Mucosa of descending colon (tissue), 3 donors: ENCODE results near the gene SIRPB1. TPM values are rescaled to one million over a fixed set of nuclear protein-coding genes. Genes with fewer than 3 reads are reported as not detected.
"Not testable (repeated sequence)": the region's sequence is repeated elsewhere in the genome, so short reads cannot be mapped to it uniquely, and the experiment has no call there.

ENCODE experiments used
- ATAC-seq: fragments of 200-7000 bp; cut with Tn5 transposase; one replicate; pipeline ENCODE4 v1.9.1; 2020; ENCODE audit warnings: mild to moderate bottlenecking, moderate library complexity
- DNase-seq, 3 donors: peaks; one replicate each; pipeline ENCODE4 v3.0.0-alpha.2; 2020
- H3K36me3 ChIP-seq: fragments of 200-600 bp; one replicate; pipeline ENCODE4 v1.8.0; 2021; ENCODE audit warnings: low read depth, mild to moderate bottlenecking
- H3K4me1 ChIP-seq: fragments of 200-600 bp; one replicate; pipeline ENCODE4 v1.8.0; 2021; ENCODE audit warnings: low read depth, mild to moderate bottlenecking
- H3K4me3 ChIP-seq: fragments of 200-600 bp; one replicate; pipeline ENCODE4 v1.8.0; 2021; ENCODE audit warnings: mild to moderate bottlenecking
- H3K9me3 ChIP-seq: fragments of 200-600 bp; one replicate; pipeline ENCODE4 v1.8.0; 2021; ENCODE audit warnings: mild to moderate bottlenecking
- intact Hi-C, 2 donors: fragments of 100-400 bp; cut with DNase I in 1 of 2; cut with micrococcal nuclease in 1 of 2; formaldehyde crosslinking; loops; one replicate each; pipeline versions ENCODE4 v1.11.0 to v1.11.1; 2022; cut with DNase I, micrococcal nuclease
- total RNA-seq, 3 donors: library from RNA; stranded (reverse); fragmentation: NEBNext Ultra II Directional in 2 of 3; extraction: Animal tissue kit (Norgen Biotek cat#: 25700) in 2 of 3; gene quantifications; one replicate each; pipeline versions ENCODE4 v1.2.1 to v1.2.4, GENCODE V29; 2021 to 2023
- TF ChIP-seq, protein P1 (sequence below): fragments of 200-600 bp; IDR thresholded peaks from one replicate; pipeline ENCODE4 v1.8.0; 2022; ENCODE audit warnings: antibody characterized with exemption, mild to moderate bottlenecking
- donor health status: DM: no; HTN: no; CAD: no; lungs with moderate emphysema.
- donor health status: DM: no; HTN: no; CAD: no.
- donor health status: DM: no; HTN: yes; CAD: no.

SIRPB1 gene
- total RNA-seq, 3 donors from 2014 or later, result 6.0 to 8.3 TPM; not detected in 1

DNA sequence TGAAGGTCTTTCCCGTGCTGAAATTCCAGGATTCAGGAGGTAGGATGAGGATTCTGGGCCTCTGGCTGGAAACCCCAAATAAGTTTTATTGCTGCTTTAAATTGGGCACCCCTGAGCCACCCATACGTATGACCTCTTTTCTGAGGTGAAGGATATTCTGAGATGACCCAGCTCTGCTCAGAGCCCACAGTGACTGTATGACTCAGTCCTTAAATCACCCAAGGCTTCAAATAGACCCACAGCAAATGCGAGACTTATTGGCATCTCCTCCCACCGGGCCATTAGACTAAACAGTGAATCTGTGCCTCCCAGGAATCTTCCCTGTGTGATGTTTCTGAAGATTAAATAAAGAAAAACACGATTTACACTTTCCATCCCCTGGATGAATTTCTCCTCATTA, 28.3 kb upstream of the SIRPB1 start:
- H3K9me3 ChIP-seq, result no peaks in the 10 kb centered on the region
- TF ChIP-seq, protein P1, sequence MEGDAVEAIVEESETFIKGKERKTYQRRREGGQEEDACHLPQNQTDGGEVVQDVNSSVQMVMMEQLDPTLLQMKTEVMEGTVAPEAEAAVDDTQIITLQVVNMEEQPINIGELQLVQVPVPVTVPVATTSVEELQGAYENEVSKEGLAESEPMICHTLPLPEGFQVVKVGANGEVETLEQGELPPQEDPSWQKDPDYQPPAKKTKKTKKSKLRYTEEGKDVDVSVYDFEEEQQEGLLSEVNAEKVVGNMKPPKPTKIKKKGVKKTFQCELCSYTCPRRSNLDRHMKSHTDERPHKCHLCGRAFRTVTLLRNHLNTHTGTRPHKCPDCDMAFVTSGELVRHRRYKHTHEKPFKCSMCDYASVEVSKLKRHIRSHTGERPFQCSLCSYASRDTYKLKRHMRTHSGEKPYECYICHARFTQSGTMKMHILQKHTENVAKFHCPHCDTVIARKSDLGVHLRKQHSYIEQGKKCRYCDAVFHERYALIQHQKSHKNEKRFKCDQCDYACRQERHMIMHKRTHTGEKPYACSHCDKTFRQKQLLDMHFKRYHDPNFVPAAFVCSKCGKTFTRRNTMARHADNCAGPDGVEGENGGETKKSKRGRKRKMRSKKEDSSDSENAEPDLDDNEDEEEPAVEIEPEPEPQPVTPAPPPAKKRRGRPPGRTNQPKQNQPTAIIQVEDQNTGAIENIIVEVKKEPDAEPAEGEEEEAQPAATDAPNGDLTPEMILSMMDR, result no peak
- no peak for ATAC-seq
- H3K36me3 ChIP-seq, result no peaks in the 10 kb centered on the region
- H3K4me1 ChIP-seq, result no peaks in the 10 kb centered on the region
- intact Hi-C loops, result no loop called here
- no peak for DNase-seq
- no peak overlapping the region for H3K4me3 ChIP-seq

GRCh38 chr20:1646975-1647431, 27.2 kb upstream of the SIRPB1 start:
- H3K4me3 ChIP-seq, result no peak overlapping the region
- intact Hi-C loops, result no loop called here
- DNase-seq, result no peak
- H3K36me3 ChIP-seq, result no peaks in the 10 kb centered on the region
- ATAC-seq, result no peak
- H3K4me1 ChIP-seq, result no peaks in the 10 kb centered on the region
- H3K9me3 ChIP-seq, result no peaks in the 10 kb centered on the region
- TF ChIP-seq, protein P1, result no peak

DNA sequence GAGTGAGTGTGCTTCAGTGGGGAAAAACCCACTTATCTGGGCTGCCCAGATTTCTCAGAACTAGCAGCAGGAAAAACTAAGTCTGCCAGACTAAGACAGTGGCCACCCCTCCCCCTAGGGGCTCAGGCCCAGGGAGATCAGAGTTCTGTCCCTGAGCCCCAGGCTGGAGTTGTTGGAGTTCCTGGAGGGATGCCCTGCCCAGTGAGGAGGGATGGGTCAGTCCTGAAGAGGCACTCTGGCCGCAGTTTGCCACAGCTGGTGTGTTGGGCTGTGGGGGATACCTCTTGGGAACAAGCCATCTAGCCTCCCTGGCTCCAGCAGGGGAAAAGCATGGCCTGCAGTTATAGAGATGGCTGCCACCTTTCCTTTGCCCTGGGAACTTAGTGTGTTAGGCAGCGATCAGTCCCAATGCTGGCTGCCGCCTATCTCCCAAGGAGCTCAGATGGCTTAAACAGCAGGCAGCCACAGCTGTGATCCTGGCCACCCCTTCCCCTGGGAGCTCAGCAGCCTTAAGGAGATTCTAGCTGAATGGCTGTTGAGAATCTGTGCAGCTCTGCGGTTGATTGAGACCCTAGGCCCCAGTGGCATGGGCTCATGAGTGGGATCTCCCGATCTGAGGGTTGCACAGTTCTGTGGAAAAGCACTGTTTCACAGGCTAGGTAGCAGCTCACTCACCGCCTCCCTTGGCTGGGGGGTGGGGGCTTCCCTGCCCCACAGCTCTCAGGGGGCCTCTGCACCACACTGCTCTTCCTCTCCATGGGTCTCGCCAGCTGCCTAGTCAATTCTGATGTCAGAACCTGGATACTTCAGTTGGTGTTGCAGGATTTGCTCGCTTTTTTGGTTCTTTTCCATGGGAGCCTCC, 24.5 kb upstream of the SIRPB1 start:
- no peaks in the 10 kb centered on the region for H3K4me1 ChIP-seq
- H3K4me3 ChIP-seq, result no peak overlapping the region
- no peak for ATAC-seq
- DNase-seq, result no peak
- TF ChIP-seq, protein P1, result no peak
- intact Hi-C loops, result no loop called here
- peaks cover 5% of the 10 kb centered on the region for H3K9me3 ChIP-seq
- H3K36me3 ChIP-seq, result no peaks in the 10 kb centered on the region

DNA sequence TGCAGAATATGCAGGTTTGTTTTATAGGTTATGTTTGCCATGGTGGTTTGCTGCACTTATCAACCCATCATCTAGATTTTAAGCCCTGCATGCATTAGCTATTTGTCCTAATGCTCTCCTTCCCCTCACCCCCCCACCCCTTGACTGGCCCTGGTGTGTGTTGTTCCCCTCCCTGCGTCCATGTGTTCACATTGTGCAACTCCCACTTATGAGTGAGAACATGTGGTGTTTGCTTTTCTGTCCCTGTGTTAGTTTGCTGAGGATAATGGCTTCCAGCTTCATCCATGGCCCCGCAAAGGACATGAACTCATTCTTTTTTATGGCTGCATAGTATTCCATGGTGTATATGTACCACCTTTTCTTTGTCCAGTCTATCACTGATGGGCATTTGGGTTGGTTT, 18.8 kb upstream of the SIRPB1 start:
- ATAC-seq, H3K36me3 ChIP-seq, DNase-seq, H3K4me1 ChIP-seq, intact Hi-C loops, H3K4me3 ChIP-seq, H3K9me3 ChIP-seq: not testable (repeated sequence)

DNA sequence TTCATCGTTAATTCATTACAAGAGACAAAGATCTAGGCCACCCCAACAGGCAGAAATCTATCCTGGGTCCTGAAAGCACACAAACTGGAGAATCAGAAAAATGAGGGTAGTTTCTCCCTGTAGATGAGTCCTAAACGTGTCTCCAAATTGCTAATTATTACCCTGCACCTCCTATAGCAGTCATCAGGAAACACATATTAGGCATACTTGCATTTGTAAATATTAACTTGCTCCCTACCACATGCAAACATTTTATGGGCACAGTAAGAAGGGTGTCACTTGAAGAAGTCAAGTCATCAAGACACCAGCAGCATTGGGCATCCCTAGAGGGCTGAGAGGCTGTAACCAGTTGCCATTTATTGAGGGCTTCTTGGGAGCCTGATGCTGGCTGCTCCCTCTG, 17.9 kb upstream of the SIRPB1 start:
- intact Hi-C loops, result no loop called here
- peaks cover 5% of the 10 kb centered on the region for H3K9me3 ChIP-seq
- DNase-seq (no peak), ATAC-seq (no peak)
- H3K4me3 ChIP-seq, result no peak overlapping the region
- H3K4me1 ChIP-seq, result no peaks in the 10 kb centered on the region
- H3K36me3 ChIP-seq, result no peaks in the 10 kb centered on the region
- TF ChIP-seq, protein P1, result no peak

GRCh38 chr20:1637226-1637625, 17.4 kb upstream of the SIRPB1 start:
- no peak for ATAC-seq
- DNase-seq, result no peak
- Histone ChIP-seq H3K36me3 (no peaks in the 10 kb centered on the region), H3K4me3 (no peak overlapping the region), H3K9me3 (peaks cover 5% of the 10 kb centered on the region), H3K4me1 (no peaks in the 10 kb centered on the region)
- intact Hi-C loops, result no loop called here
- TF ChIP-seq, protein P1, result no peak
